WI38 (cell line): ENCODE measurements around the gene ALS2.

Source experiments
- H3K4me3 ChIP-seq: 2 replicates; pipeline ENCODE4 v1.5.1; 2011; ENCODE audit warnings: low read depth, mild to moderate bottlenecking, control low read depth, low read length
- TF ChIP-seq, protein P1 (sequence below): IDR thresholded peaks from 2 replicates; pipeline ENCODE4 v1.5.1; 2012; ENCODE audit warnings: low read depth, mild to moderate bottlenecking, control low read depth, low read length

ALS2 gene

DNA sequence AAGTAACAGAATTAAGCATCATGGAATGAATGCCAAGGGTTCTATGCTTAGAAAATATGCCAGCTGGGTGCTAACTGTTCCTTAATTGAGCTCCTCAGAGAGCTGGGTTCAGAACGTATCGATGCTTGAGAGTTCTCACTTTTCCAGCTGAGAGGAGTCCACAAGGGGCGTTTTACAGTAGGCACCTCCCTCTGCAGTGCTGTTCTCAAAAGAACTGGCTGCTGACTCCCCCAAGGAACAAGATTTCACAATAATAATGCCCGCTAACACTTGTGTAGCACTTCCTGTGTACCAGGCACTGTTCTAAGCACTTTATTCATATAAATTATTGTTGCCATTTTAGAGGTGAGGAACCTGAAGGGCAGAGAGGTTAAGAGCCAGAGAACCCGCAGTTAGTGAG lies 119.4 kb downstream of the ALS2 start:
- H3K4me3 ChIP-seq: no peak overlapping the region

DNA sequence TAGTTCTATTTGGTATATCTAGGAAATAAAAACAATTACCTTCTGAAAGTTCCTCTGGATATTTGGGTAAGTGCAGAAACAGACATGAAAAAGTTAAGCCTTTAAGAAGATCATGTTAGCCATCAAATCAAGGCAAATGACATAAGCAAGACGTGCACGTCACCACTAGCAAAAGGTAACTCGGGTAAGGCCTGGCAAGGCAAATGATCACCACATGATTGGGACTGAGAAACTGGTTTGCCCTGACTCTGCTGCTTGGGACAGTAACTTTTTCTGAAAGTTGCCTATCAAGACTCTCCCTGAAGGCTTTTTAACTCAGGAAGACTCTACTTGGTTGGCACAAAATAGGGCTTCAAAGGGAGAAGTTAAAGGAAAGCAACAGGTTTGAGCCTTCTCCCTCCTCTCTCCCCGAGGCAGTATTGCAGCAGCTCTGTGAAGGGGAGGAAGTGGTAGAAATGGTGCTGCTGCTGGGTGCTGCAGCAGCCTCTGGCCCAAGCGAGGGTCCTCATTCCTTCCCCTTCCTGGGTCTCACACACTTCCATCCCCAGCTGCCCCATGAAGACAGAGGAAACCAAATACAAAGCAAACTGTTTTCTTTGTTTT lies 120.3 kb downstream of the ALS2 start:
- no peak overlapping the region for H3K4me3 ChIP-seq
- TF ChIP-seq, protein P1, sequence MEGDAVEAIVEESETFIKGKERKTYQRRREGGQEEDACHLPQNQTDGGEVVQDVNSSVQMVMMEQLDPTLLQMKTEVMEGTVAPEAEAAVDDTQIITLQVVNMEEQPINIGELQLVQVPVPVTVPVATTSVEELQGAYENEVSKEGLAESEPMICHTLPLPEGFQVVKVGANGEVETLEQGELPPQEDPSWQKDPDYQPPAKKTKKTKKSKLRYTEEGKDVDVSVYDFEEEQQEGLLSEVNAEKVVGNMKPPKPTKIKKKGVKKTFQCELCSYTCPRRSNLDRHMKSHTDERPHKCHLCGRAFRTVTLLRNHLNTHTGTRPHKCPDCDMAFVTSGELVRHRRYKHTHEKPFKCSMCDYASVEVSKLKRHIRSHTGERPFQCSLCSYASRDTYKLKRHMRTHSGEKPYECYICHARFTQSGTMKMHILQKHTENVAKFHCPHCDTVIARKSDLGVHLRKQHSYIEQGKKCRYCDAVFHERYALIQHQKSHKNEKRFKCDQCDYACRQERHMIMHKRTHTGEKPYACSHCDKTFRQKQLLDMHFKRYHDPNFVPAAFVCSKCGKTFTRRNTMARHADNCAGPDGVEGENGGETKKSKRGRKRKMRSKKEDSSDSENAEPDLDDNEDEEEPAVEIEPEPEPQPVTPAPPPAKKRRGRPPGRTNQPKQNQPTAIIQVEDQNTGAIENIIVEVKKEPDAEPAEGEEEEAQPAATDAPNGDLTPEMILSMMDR: no peak

More for the DNA sequence above, 119.4 kb downstream of the ALS2 start:
- TF ChIP-seq, protein P1: no peak

DNA sequence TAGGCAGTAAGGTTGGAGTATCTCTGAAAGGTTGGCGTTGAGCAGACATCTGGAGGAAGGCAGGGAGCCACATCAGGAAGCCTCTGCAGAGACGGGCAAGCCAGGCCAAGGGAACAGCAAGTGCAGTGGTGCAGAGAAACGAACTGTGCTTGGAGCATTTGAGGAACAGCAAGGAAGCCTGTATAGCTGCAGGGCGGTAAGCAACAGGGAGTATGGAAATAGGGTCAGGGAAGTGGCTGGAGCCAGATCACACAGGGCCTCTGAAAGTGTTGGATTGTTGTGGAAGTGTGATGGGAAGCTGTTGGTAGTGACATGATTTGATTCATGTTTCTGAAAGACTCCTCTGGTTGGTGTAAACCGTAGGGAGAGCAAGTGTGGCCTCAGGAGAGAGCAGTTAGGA lies 124.0 kb downstream of the ALS2 start:
- TF ChIP-seq, protein P1: no peak
- no peak overlapping the region for H3K4me3 ChIP-seq

DNA sequence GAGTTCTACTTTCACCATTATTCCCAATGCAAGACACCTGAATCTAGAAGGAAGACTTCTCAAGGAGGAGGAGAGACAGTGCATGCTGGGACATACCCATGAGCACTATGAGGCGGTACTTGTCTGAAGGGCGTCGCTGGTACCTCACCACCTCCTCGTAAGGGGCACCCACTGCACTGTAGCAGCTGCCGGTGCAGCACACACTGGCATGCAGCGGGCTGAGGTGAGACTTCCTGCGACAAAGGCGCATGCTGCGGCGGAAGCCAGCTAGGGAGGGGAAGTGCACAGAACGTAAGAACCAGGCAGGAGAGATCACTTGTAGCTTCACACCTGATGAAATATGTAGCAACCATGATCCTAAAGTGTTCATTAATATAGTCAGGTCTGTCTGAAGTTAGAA lies 124.6 kb downstream of the ALS2 start:
- TF ChIP-seq, protein P1: no peak
- H3K4me3 ChIP-seq: no peak overlapping the region

DNA sequence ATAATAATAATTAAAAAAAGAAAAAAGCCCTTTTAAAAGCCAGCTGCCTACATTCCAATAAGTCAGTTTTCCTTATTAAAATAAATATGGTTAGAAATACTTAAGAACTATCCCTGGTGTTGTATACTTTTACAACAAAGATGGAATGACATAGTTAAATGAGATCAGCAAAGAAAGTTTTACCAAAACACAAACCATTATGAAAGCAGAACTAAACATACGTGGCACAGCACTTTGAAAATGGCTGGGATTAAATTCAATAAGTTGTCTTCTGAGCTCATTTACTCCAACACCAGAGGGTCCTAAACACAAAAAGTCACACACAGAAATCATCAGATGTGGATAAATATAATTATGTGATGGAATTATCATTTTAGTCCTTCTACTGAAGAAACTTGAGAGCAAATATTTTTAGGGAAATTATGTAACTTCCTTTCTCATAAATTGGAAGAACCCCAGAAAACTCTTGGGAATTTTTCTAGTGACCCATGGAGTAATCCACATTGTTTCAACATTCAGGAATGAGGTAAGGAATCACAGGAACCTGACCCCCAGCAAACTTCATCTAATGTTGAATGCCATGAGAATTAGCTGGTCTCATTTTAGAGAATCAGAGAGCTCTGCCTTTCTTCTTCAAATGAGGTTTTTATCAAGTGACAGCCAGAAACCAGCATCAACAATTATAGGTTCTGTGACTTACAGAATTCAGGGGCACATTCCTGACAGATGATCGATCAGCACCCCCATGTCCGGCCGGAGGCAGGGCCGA lies 125.9 kb downstream of the ALS2 start:
- TF ChIP-seq, protein P1: no peak
- H3K4me3 ChIP-seq: no peak overlapping the region

DNA sequence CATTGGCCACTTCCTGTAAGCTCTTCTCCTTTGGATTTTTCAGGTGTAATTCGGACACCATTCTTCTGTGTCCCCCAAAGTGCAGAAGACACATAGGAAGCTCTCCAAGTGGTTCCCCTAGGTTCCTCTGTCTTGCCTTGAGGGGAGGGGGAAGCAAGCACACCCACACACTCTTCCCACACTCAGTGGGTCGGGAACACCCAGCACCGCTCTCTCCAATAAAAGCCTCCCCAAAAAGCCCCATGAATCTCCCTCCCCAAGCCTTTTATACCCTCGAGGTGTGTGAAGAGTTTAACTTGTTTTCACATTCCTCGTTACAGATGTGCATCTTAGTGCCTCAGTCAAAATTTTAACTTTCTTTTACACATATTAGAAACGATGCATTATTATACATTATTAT lies 127.5 kb downstream of the ALS2 start:
- TF ChIP-seq, protein P1: no peak
- no peak overlapping the region for H3K4me3 ChIP-seq
